ENCODE measurements around the gene KLB.

DNA sequence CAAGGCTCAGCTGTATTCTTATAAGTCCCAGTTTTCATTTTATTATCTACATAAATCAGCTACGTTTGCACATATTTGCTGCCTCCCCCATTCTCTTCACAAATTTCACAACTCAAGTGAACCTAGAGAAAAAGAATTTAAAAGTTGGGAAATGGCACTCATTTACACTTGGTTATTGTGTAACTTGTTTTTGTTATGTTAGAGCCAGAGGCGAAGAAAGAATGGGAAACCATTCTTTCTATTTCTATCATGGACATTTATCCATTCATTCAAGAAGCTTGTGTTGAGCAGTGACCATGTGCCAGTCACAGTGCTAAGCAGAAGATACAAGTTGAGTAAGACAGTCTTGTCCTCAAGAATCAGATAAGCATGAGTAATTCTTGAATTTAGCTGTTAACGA, 65.7 kb downstream of the KLB start:
- TF ChIP-seq, protein P1, sequence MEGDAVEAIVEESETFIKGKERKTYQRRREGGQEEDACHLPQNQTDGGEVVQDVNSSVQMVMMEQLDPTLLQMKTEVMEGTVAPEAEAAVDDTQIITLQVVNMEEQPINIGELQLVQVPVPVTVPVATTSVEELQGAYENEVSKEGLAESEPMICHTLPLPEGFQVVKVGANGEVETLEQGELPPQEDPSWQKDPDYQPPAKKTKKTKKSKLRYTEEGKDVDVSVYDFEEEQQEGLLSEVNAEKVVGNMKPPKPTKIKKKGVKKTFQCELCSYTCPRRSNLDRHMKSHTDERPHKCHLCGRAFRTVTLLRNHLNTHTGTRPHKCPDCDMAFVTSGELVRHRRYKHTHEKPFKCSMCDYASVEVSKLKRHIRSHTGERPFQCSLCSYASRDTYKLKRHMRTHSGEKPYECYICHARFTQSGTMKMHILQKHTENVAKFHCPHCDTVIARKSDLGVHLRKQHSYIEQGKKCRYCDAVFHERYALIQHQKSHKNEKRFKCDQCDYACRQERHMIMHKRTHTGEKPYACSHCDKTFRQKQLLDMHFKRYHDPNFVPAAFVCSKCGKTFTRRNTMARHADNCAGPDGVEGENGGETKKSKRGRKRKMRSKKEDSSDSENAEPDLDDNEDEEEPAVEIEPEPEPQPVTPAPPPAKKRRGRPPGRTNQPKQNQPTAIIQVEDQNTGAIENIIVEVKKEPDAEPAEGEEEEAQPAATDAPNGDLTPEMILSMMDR (IDR thresholded peaks at IDR 0.05) = no peak
- no peak for TF ChIP-seq POLR2A (IDR thresholded peaks at IDR 0.05)

All from sigmoid colon (tissue), 3 donors.